ENCODE data around the gene LKAAEAR1. TPM values are rescaled to one million over a fixed set of nuclear protein-coding genes. Genes with fewer than 3 reads are reported as not detected.

Gene LKAAEAR1
- total and polyA plus RNA-seq, 2 of the 13 experiments (the other 11 are each of a cell fraction or from before 2014, with no cell fraction given), result not detected

DNA sequence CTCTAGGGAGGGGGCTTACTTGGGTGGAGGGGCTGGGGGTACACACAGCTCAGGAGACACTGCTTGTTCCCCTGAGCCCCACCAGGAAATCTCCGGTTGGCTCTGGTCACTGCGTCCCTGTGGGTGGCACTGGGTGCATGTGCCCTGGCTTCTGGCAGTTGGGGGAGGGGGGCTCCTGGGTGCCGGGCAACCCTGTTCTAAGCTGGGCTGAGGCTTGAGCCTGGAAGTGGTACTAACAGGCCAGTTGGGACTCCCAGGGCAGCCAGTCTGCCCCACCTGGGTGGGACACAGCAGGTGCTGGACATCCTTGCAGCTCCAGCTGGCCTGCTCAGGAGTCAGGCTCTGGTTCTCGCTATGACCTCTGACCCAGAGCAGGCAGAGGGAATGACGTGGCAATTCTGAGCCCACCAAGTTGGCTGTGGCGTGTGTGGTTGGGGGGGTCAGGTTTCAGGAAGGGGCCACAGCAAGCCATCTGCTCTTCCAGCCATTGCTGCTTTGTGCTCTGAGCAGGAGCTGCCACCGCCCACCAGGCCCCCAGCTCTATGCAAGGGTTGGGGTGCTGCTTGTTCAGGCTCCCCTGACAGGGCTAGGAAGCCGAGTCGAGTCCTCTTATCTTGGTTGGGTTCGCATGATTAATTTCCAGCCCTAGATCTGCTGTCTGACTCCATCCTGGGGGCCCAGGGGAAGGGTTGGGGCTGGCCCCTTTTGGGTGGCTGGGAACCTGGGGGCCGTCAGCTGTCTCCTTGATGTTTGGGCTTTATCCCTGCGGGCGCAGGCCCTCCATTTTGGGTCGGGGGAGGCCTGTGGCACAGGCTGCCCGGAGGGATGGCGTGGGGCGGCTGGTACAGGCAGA lies 47.6 kb downstream of the LKAAEAR1 start (continued):
- TF ChIP-seq, protein P1, sequence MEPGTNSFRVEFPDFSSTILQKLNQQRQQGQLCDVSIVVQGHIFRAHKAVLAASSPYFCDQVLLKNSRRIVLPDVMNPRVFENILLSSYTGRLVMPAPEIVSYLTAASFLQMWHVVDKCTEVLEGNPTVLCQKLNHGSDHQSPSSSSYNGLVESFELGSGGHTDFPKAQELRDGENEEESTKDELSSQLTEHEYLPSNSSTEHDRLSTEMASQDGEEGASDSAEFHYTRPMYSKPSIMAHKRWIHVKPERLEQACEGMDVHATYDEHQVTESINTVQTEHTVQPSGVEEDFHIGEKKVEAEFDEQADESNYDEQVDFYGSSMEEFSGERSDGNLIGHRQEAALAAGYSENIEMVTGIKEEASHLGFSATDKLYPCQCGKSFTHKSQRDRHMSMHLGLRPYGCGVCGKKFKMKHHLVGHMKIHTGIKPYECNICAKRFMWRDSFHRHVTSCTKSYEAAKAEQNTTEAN (CRISPR knock-in tag; conservative IDR thresholded peaks at IDR 0.05), result 0 out of 2 replicates have a peak, but pooled peaks have one; percentile 3
- TF ChIP-seq ZBTB38 (CRISPR knock-in tag; IDR thresholded peaks at IDR 0.05) (no peak; the same call in 1 of the 2 replicates), ZSCAN12 (CRISPR knock-in tag; IDR thresholded peaks at IDR 0.05) (no peak), REXO4 (CRISPR knock-in tag; IDR thresholded peaks at IDR 0.05; ENCODE audit: borderline replicate concordance) (no peak), GPN1 (CRISPR knock-in tag; IDR thresholded peaks at IDR 0.05; ENCODE audit: borderline replicate concordance) (0 out of 2 replicates have a peak, but pooled peaks have one; percentile 32), CCDC6 (CRISPR knock-in tag; IDR thresholded peaks at IDR 0.05) (peak; percentile 27; the same call in 1 of the 2 replicates), PHF20 (CRISPR knock-in tag; IDR thresholded peaks at IDR 0.05) (peak; percentile 37; the same call in 1 of the 2 replicates), HOXA7 (CRISPR knock-in tag; IDR thresholded peaks at IDR 0.05) (no peak), ZSCAN22 (CRISPR knock-in tag; IDR thresholded peaks at IDR 0.05) (no peak), MAF1 (CRISPR knock-in tag; IDR thresholded peaks at IDR 0.05; ENCODE audit: borderline replicate concordance) (no peak), MIER3 (CRISPR knock-in tag; IDR thresholded peaks at IDR 0.05; ENCODE audit: borderline replicate concordance) (no peak), HMG20B (CRISPR knock-in tag; conservative IDR thresholded peaks at IDR 0.05) (no peak), ZNF3 (CRISPR knock-in tag; IDR thresholded peaks at IDR 0.05) (no peak), MAZ (IDR thresholded peaks at IDR 0.05; ENCODE audit: borderline replicate concordance, low read depth, low read length) (no peak), MAZ (CRISPR knock-in tag; IDR thresholded peaks at IDR 0.05; ENCODE audit: low read depth) (peak; percentile 58; the same call in 1 of the 2 replicates), ZNF792 (CRISPR knock-in tag; IDR thresholded peaks at IDR 0.05) (peak; percentile 7; the same call in 1 of the 2 replicates), NFE2 (CRISPR knock-in tag; IDR thresholded peaks at IDR 0.05) (peak; percentile 92)
- TF ChIP-seq, protein P2, sequence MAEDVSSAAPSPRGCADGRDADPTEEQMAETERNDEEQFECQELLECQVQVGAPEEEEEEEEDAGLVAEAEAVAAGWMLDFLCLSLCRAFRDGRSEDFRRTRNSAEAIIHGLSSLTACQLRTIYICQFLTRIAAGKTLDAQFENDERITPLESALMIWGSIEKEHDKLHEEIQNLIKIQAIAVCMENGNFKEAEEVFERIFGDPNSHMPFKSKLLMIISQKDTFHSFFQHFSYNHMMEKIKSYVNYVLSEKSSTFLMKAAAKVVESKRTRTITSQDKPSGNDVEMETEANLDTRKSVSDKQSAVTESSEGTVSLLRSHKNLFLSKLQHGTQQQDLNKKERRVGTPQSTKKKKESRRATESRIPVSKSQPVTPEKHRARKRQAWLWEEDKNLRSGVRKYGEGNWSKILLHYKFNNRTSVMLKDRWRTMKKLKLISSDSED (CRISPR knock-in tag; IDR thresholded peaks at IDR 0.05), result no peak
- TF ChIP-seq, protein P3, sequence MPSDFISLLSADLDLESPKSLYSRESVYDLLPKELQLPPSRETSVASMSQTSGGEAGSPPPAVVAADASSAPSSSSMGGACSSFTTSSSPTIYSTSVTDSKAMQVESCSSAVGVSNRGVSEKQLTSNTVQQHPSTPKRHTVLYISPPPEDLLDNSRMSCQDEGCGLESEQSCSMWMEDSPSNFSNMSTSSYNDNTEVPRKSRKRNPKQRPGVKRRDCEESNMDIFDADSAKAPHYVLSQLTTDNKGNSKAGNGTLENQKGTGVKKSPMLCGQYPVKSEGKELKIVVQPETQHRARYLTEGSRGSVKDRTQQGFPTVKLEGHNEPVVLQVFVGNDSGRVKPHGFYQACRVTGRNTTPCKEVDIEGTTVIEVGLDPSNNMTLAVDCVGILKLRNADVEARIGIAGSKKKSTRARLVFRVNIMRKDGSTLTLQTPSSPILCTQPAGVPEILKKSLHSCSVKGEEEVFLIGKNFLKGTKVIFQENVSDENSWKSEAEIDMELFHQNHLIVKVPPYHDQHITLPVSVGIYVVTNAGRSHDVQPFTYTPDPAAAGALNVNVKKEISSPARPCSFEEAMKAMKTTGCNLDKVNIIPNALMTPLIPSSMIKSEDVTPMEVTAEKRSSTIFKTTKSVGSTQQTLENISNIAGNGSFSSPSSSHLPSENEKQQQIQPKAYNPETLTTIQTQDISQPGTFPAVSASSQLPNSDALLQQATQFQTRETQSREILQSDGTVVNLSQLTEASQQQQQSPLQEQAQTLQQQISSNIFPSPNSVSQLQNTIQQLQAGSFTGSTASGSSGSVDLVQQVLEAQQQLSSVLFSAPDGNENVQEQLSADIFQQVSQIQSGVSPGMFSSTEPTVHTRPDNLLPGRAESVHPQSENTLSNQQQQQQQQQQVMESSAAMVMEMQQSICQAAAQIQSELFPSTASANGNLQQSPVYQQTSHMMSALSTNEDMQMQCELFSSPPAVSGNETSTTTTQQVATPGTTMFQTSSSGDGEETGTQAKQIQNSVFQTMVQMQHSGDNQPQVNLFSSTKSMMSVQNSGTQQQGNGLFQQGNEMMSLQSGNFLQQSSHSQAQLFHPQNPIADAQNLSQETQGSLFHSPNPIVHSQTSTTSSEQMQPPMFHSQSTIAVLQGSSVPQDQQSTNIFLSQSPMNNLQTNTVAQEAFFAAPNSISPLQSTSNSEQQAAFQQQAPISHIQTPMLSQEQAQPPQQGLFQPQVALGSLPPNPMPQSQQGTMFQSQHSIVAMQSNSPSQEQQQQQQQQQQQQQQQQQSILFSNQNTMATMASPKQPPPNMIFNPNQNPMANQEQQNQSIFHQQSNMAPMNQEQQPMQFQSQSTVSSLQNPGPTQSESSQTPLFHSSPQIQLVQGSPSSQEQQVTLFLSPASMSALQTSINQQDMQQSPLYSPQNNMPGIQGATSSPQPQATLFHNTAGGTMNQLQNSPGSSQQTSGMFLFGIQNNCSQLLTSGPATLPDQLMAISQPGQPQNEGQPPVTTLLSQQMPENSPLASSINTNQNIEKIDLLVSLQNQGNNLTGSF (CRISPR knock-in tag; IDR thresholded peaks at IDR 0.05), result 0 out of 2 replicates have a peak, but pooled peaks have one; percentile 22
- TF ChIP-seq, protein P4, sequence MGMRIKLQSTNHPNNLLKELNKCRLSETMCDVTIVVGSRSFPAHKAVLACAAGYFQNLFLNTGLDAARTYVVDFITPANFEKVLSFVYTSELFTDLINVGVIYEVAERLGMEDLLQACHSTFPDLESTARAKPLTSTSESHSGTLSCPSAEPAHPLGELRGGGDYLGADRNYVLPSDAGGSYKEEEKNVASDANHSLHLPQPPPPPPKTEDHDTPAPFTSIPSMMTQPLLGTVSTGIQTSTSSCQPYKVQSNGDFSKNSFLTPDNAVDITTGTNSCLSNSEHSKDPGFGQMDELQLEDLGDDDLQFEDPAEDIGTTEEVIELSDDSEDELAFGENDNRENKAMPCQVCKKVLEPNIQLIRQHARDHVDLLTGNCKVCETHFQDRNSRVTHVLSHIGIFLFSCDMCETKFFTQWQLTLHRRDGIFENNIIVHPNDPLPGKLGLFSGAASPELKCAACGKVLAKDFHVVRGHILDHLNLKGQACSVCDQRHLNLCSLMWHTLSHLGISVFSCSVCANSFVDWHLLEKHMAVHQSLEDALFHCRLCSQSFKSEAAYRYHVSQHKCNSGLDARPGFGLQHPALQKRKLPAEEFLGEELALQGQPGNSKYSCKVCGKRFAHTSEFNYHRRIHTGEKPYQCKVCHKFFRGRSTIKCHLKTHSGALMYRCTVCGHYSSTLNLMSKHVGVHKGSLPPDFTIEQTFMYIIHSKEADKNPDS (CRISPR knock-in tag; IDR thresholded peaks at IDR 0.05), result peak; percentile 92

Data from HepG2 (cell line).